Endothelial cell of umbilical vein (primary cell): ENCODE results near the gene ITSN2.

Experiments
- EZH2 ChIP-seq: IDR thresholded peaks from 2 replicates; pipeline ENCODE4 v1.6.1; 2012; ENCODE audit warnings: borderline replicate concordance, low read depth, mild to moderate bottlenecking, moderate library complexity, low read length, inconsistent platforms; ENCODE audit not compliant: severe bottlenecking
- POLR2AphosphoS5 ChIP-seq: IDR thresholded peaks from 2 replicates; pipeline ENCODE4 v1.6.1; 2012; ENCODE audit warnings: low read depth, mild to moderate bottlenecking, control low read depth, low read length, moderate library complexity; ENCODE audit not compliant: insufficient read depth

DNA sequence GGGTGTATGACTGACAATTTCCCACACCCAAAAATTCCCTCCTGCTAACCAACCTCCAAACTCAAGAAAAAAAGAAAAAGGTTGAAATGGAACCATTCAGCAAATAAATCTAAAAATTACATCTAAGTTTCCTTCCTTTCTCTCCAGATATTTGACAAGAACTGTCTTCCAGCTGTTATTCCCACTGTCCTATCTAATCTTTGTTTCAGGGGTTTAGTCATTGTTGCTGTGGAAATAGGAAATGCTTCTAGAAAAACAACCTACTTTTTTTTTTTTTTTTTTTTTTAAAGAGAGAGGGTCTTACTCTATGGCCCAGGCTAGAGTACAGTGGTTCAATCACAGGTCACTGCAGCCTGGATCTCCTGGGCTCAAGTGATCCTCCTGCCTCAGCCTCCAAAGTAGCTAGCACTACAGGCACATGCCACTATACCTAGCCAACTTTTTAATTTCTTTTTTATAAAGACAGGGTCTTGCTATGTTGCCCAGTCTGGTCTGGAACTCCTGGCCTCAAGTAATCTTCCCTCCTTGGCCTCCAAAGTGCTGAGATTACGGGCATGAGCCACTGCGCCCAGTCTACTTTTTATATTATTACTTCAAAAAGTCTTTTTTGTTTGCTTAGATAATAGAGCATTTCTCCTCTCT is 88.1 kb downstream of the ITSN2 start:
- TF ChIP-seq POLR2AphosphoS5 (no peak), EZH2 (no peak)
